Activated gamma-delta T cell treated with Interleukin-2 at 50 U/mL for 16 hours (primary cell): ENCODE data around the gene ASPRV1.
"Not testable (repeated sequence)": the region's sequence is repeated elsewhere in the genome, so short reads cannot be mapped to it uniquely, and the experiment has no call there.

Source experiments
- DNase-seq: peaks from one replicate; pipeline ENCODE4 v3.0.0-alpha.2; 2020

Gene ASPRV1

GRCh38 chr2:69959425-69959824, 2.0 kb downstream of the ASPRV1 start:
- DNase-seq = no peak

- no peak for DNase-seq
Observed at GRCh38 chr2:69958480-69958879, 3.0 kb downstream of the ASPRV1 start.

GRCh38 chr2:69957965-69958364, 3.5 kb downstream of the ASPRV1 start:
- no peak for DNase-seq

GRCh38 chr2:69956475-69956979, 4.9 kb downstream of the ASPRV1 start:
- no peak for DNase-seq

- DNase-seq = no peak
Observed at GRCh38 chr2:69955029-69955428, 6.4 kb downstream of the ASPRV1 start.

GRCh38 chr2:69954084-69954483, 7.3 kb downstream of the ASPRV1 start:
- no peak for DNase-seq

- DNase-seq = no peak
Observed at GRCh38 chr2:69952336-69953115, 8.9 kb downstream of the ASPRV1 start.

- not testable (repeated sequence) for DNase-seq
Observed at GRCh38 chr2:69950671-69951070, 10.8 kb downstream of the ASPRV1 start.

- DNase-seq = no peak
Observed at GRCh38 chr2:69950241-69950640, 11.2 kb downstream of the ASPRV1 start.

GRCh38 chr2:69948963-69949645, 12.3 kb downstream of the ASPRV1 start:
- DNase-seq = no peak

GRCh38 chr2:69948032-69948962, 13.1 kb downstream of the ASPRV1 start:
- DNase-seq = no peak

- no peak for DNase-seq
Observed at GRCh38 chr2:69947325-69947931, 14.0 kb downstream of the ASPRV1 start.

GRCh38 chr2:69946351-69947324, 14.8 kb downstream of the ASPRV1 start:
- peak; percentile 62 for DNase-seq

GRCh38 chr2:69945941-69946340, 15.5 kb downstream of the ASPRV1 start:
- DNase-seq = no peak

- DNase-seq = no peak
Observed at GRCh38 chr2:69945441-69945840, 16.0 kb downstream of the ASPRV1 start.

GRCh38 chr2:69944756-69945155, 16.7 kb downstream of the ASPRV1 start:
- DNase-seq = no peak

GRCh38 chr2:69943843-69944525, 17.4 kb downstream of the ASPRV1 start:
- no peak for DNase-seq

GRCh38 chr2:69943000-69943842, 18.2 kb downstream of the ASPRV1 start:
- DNase-seq = no peak

GRCh38 chr2:69940691-69941090, 20.7 kb downstream of the ASPRV1 start:
- no peak for DNase-seq

- no peak for DNase-seq
Observed at GRCh38 chr2:69939722-69940121, 21.7 kb downstream of the ASPRV1 start.
